Endothelial cell of umbilical vein (primary cell): ENCODE measurements around the gene DIAPH2. TPM values are rescaled to one million over a fixed set of nuclear protein-coding genes. Genes with fewer than 3 reads are reported as not detected.

Source experiments
- BruUV-seq: library from RNA; stranded (reverse); fragments of 400-500 nt; replicated peaks from 2 replicates; lab custom pipeline; 2021; lab: Mats Ljungman, UMichigan
- CTCF ChIA-PET: fragments of 300-600, 350-600 bp; sonication (Branson Sonifier 250); formaldehyde crosslinking; loops from one replicate; lab custom pipeline; 2021; ENCODE audit warnings: antibody characterized with exemption, inconsistent platforms; lab: Charles Lee
- POLR2A ChIA-PET: fragments of 300-600, 350-600 bp; sonication (Branson Sonifier 250); formaldehyde crosslinking; loops from one replicate; lab custom pipeline; 2021; ENCODE audit warnings: antibody characterized with exemption, inconsistent platforms; lab: Charles Lee
- DNase-seq: peaks from one replicate; pipeline ENCODE4 v3.0.0-alpha.2; 2011; ENCODE audit warnings: low read depth, low spot score
- FAIRE-seq: peaks from 2 replicates; lab custom pipeline; 2011; peaks lifted over from hg19 to GRCh38; lab: Jason Lieb, UNC
- H2AFZ ChIP-seq: 2 replicates; pipeline ENCODE4 v1.6.0; 2012; ENCODE audit warnings: low read depth, low read length, control low read depth, inconsistent platforms
- H3K27ac ChIP-seq: 2 replicates; pipeline ENCODE4 v1.5.1; 2011; ENCODE audit warnings: low read depth, mild to moderate bottlenecking, control low read depth, low read length, moderate library complexity; ENCODE audit not compliant: insufficient read depth
- H3K27me3 ChIP-seq, 2 experiments: 2 replicates each; pipeline versions ENCODE4 v1.6.0 to v1.6.1; 2011; ENCODE audit warnings: low read length in 2 of 2, mixed read lengths in 1 of 2; ENCODE audit not compliant: control insufficient read depth in 2 of 2, insufficient read depth in 2 of 2
- H3K36me3 ChIP-seq, 2 experiments: 2 replicates in 1 of 2; 3 replicates in 1 of 2; pipeline ENCODE4 v1.5.1; 2011; ENCODE audit warnings: low read length in 2 of 2, mild to moderate bottlenecking in 1 of 2, moderate library complexity in 1 of 2; ENCODE audit not compliant: control insufficient read depth in 2 of 2, insufficient read depth in 2 of 2; ENCODE audit errors: extremely low read depth in 1 of 2
- H3K4me1 ChIP-seq: 3 replicates; pipeline ENCODE4 v1.5.1; 2011; ENCODE audit warnings: mild to moderate bottlenecking, low read length; ENCODE audit not compliant: control insufficient read depth, insufficient read depth; ENCODE audit errors: extremely low read depth
- H3K4me2 ChIP-seq: 2 replicates; pipeline ENCODE4 v1.6.1; 2011; ENCODE audit warnings: low read length, control low read depth, mixed read lengths; ENCODE audit not compliant: insufficient read depth
- H3K4me3 ChIP-seq, 3 experiments: fragments of 200-600 bp in 1 of 3; sonication (generic), shearing (Covaris generic) in 1 of 3; replicated peaks in 1 of 3; 2 replicates each; pipeline ENCODE4 v1.5.1; 2011 to 2016; ENCODE audit warnings: control low read depth in 3 of 3, low read length in 3 of 3, mild to moderate bottlenecking in 2 of 3, inconsistent platforms in 1 of 3, low read depth in 1 of 3, moderate library complexity in 1 of 3; ENCODE audit not compliant: insufficient read depth in 1 of 3
- H3K79me2 ChIP-seq: 2 replicates; pipeline ENCODE4 v1.6.0; 2012; ENCODE audit warnings: low read length, inconsistent platforms; ENCODE audit not compliant: control insufficient read depth, insufficient read depth
- H3K9ac ChIP-seq: replicated peaks from 2 replicates; pipeline ENCODE3; 2011; ENCODE audit warnings: low read length, control low read depth; ENCODE audit not compliant: insufficient read depth; ENCODE audit errors: extremely low read depth
- H3K9me1 ChIP-seq: replicated peaks from 3 replicates; pipeline ENCODE4 v1.6.0; 2011; ENCODE audit warnings: mild to moderate bottlenecking, low read length; ENCODE audit not compliant: control insufficient read depth, insufficient read depth; ENCODE audit errors: extremely low read depth
- H3K9me3 ChIP-seq: replicated peaks from 2 replicates; pipeline ENCODE4 v1.5.1; 2012; ENCODE audit warnings: low read length, inconsistent platforms; ENCODE audit not compliant: control insufficient read depth, insufficient read depth
- H4K20me1 ChIP-seq: replicated peaks from 2 replicates; pipeline ENCODE3; 2011; ENCODE audit warnings: mild to moderate bottlenecking, low read length; ENCODE audit not compliant: control insufficient read depth, insufficient read depth; ENCODE audit errors: extremely low read depth
- EZH2 ChIP-seq: IDR thresholded peaks from 2 replicates; pipeline ENCODE4 v1.6.1; 2012; ENCODE audit warnings: borderline replicate concordance, low read depth, mild to moderate bottlenecking, moderate library complexity, low read length, inconsistent platforms; ENCODE audit not compliant: severe bottlenecking
- FOS ChIP-seq: IDR thresholded peaks from 2 replicates; pipeline ENCODE4 v1.6.1; 2011; ENCODE audit warnings: mild to moderate bottlenecking, low read length, moderate library complexity, borderline replicate concordance; ENCODE audit not compliant: insufficient read depth
- GATA2 ChIP-seq: IDR thresholded peaks from 2 replicates; pipeline ENCODE4 v1.7.0; 2011; ENCODE audit warnings: low read depth, mild to moderate bottlenecking, moderate library complexity, mixed read lengths, low read length; ENCODE audit not compliant: insufficient read length, insufficient read depth
- JUN ChIP-seq: IDR thresholded peaks from 2 replicates; pipeline ENCODE4 v1.6.1; 2011; ENCODE audit warnings: borderline replicate concordance, low read depth; ENCODE audit not compliant: insufficient read length, insufficient read depth
- MAX ChIP-seq: IDR thresholded peaks from 2 replicates; pipeline ENCODE4 v1.6.1; 2011; ENCODE audit not compliant: insufficient read depth, insufficient read length
- MYC ChIP-seq: IDR thresholded peaks from one replicate; pipeline ENCODE4 v1.6.1; 2011; ENCODE audit warnings: mild to moderate bottlenecking, low read depth, low read length
- POLR2A ChIP-seq: IDR thresholded peaks from 2 replicates; pipeline ENCODE4 v1.6.1; 2012; ENCODE audit warnings: low read depth, mild to moderate bottlenecking, control low read depth, low read length
- POLR2AphosphoS5 ChIP-seq: IDR thresholded peaks from 2 replicates; pipeline ENCODE4 v1.6.1; 2012; ENCODE audit warnings: low read depth, mild to moderate bottlenecking, control low read depth, low read length, moderate library complexity; ENCODE audit not compliant: insufficient read depth
- dilution Hi-C: fragments of 300-500 bp; cut with MboI; formaldehyde crosslinking; loops from one replicate; pipeline ENCODE4 v1.15.0; 2019; ENCODE audit warnings: low sequenced_read_pairs; ENCODE audit not compliant: extremely low pct_ligation_motif_present
- intact Hi-C: fragments of 100-400 bp; cut with micrococcal nuclease; formaldehyde crosslinking; loops from one replicate; pipeline ENCODE4 v1.10.0; 2022
- polyA plus RNA-seq, 4 experiments: library from polyadenylated mRNA; depleted of rRNA in 3 of 4; stranded (reverse) in 3 of 4; unstranded in 1 of 4; fragments of >200 nt; gene quantifications; 2 replicates each; pipeline versions ENCODE4 v1.2.1 to v1.2.3, GENCODE V29; 2011 to 2012; ENCODE audit warnings: missing spikeins in 1 of 4
- total RNA-seq: library from RNA; stranded (reverse); gene quantifications from 2 replicates; pipeline ENCODE4 v1.2.3, GENCODE V29; 2021
- TF ChIP-seq, protein P1 (sequence below), 2 donors: IDR thresholded peaks; 1 replicate in 1 of 2; 2 replicates in 1 of 2; pipeline ENCODE4 v1.5.1; 2011; ENCODE audit warnings: low read length in 2 of 2, mild to moderate bottlenecking in 2 of 2, moderate library complexity in 2 of 2, control low read depth in 1 of 2, inconsistent platforms in 1 of 2, low read depth in 1 of 2; ENCODE audit not compliant: insufficient read depth in 1 of 2; ENCODE audit errors: extremely low read depth in 1 of 2

DIAPH2 gene
- total and polyA plus RNA-seq, 2 donors (not counting 3 experiments of a cell fraction or from before 2014, with no cell fraction given) = 3.0 to 30.0 TPM

DNA sequence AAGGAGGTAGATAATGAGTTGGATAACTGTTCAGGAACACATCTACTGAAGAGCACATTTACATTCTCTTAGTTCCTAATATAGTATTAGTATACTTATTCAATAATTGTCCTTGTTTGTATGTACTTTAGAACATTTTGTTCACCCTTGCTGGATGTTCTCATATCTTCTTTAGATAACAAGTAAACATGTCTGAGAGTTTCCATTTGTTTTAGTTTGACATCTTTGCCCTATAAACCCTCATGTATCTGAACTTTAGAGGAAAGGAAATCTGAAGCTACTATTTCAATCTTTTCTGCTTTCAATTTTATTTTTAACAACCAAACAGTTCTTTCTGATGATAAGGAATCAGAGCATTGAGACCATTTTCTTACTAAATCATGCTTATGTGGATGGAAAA is 717.7 kb downstream of the DIAPH2 start:
- Histone ChIP-seq H4K20me1 (no peaks in the 10 kb centered on the region), H3K27me3 (no peaks in the 10 kb centered on the region), H3K36me3 (no peaks in the 10 kb centered on the region), H3K27ac (no peak overlapping the region), H3K9me3 (no peaks in the 10 kb centered on the region), H3K79me2 (no peaks in the 10 kb centered on the region), H3K9me1 (no peaks in the 10 kb centered on the region), H2AFZ (no peak overlapping the region), H3K9ac (no peak overlapping the region), H3K4me2 (no peak overlapping the region), H3K4me1 (peaks cover 5% of the 10 kb centered on the region), H3K4me3 (no peak overlapping the region)
- DNase-seq (peak; percentile 3), FAIRE-seq (no peak)
- ChIA-PET POLR2A (no interaction called here), CTCF (no interaction called here)
- intact Hi-C loops = no loop called here
- dilution Hi-C loops = no loop called here
- BruUV-seq = no TSS peak
- TF ChIP-seq POLR2AphosphoS5 = no peak
- TF ChIP-seq MYC = no peak
- no peak for TF ChIP-seq POLR2A
- no peak for TF ChIP-seq EZH2
- TF ChIP-seq FOS = no peak
- TF ChIP-seq MAX = no peak
- TF ChIP-seq GATA2 = no peak
- TF ChIP-seq, protein P1, sequence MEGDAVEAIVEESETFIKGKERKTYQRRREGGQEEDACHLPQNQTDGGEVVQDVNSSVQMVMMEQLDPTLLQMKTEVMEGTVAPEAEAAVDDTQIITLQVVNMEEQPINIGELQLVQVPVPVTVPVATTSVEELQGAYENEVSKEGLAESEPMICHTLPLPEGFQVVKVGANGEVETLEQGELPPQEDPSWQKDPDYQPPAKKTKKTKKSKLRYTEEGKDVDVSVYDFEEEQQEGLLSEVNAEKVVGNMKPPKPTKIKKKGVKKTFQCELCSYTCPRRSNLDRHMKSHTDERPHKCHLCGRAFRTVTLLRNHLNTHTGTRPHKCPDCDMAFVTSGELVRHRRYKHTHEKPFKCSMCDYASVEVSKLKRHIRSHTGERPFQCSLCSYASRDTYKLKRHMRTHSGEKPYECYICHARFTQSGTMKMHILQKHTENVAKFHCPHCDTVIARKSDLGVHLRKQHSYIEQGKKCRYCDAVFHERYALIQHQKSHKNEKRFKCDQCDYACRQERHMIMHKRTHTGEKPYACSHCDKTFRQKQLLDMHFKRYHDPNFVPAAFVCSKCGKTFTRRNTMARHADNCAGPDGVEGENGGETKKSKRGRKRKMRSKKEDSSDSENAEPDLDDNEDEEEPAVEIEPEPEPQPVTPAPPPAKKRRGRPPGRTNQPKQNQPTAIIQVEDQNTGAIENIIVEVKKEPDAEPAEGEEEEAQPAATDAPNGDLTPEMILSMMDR (IDR thresholded peaks at IDR 0.05; ENCODE audit: extremely low read depth in 1 of 2, insufficient read depth in 1 of 2, low read depth in 1 of 2, low read length in 2 of 2) = no peak
- TF ChIP-seq JUN = no peak
